Breast epithelium (tissue), 3 donors: ENCODE measurements around the gene IFITM10.

Source experiments
- CTCF ChIP-seq, 3 donors: fragments of 450-650 bp; IDR thresholded peaks; one replicate each; pipeline ENCODE4 v1.5.1; 2016 to 2017; ENCODE audit warnings: antibody characterized with exemption in 3 of 3, mild to moderate bottlenecking in 3 of 3, moderate library complexity in 3 of 3
- POLR2A ChIP-seq: fragments of 450-650 bp; IDR thresholded peaks from one replicate; pipeline ENCODE4 v1.6.1; 2016; ENCODE audit warnings: antibody characterized with exemption, mild to moderate bottlenecking, moderate library complexity

GRCh38 chr11:1792461-1792860 lies 42.1 kb upstream of the IFITM10 start:
- TF ChIP-seq CTCF (IDR thresholded peaks at IDR 0.05) = no peak
- TF ChIP-seq POLR2A = no peak
